H9 (cell line): Measurements from ENCODE around the gene MAP3K5. TPM values are rescaled to one million over a fixed set of nuclear protein-coding genes. Genes with fewer than 3 reads are reported as not detected.

Source experiments
- DNase-seq: peaks from one replicate; pipeline ENCODE4 v3.0.0-alpha.2; 2017
- H2AFZ ChIP-seq: one replicate; pipeline ENCODE4 v1.6.1; 2013; ENCODE audit warnings: mild to moderate bottlenecking, low read length, control low read depth, moderate library complexity
- H2AK5ac ChIP-seq: 2 replicates; pipeline ENCODE4 v1.6.1; 2013; ENCODE audit warnings: low read length, control low read depth, mixed read lengths; ENCODE audit not compliant: insufficient read length
- H2BK120ac ChIP-seq: one replicate; pipeline ENCODE4 v1.6.1; 2013; ENCODE audit warnings: low read depth, mild to moderate bottlenecking, low read length, control low read depth, inconsistent platforms; ENCODE audit not compliant: poor library complexity, severe bottlenecking
- H2BK12ac ChIP-seq: 2 replicates; pipeline ENCODE4 v1.6.1; 2013; ENCODE audit warnings: low read length, control low read depth, mixed read lengths, low read depth; ENCODE audit not compliant: insufficient read length
- H2BK15ac ChIP-seq: 2 replicates; pipeline ENCODE4 v1.6.1; 2013; ENCODE audit warnings: low read depth, low read length, control low read depth
- H2BK20ac ChIP-seq: one replicate; pipeline ENCODE4 v1.6.1; 2013; ENCODE audit warnings: low read depth, mild to moderate bottlenecking, low read length, control low read depth, inconsistent platforms; ENCODE audit not compliant: poor library complexity, severe bottlenecking
- H2BK5ac ChIP-seq: 2 replicates; pipeline ENCODE4 v1.6.1; 2013; ENCODE audit warnings: low read length, control low read depth, mixed read lengths; ENCODE audit not compliant: insufficient read length
- H3K14ac ChIP-seq: 2 replicates; pipeline ENCODE4 v1.6.1; 2013; ENCODE audit warnings: low read length, control low read depth; ENCODE audit not compliant: insufficient read depth
- H3K18ac ChIP-seq: 2 replicates; pipeline ENCODE4 v1.6.1; 2013; ENCODE audit warnings: low read depth, mild to moderate bottlenecking, mixed read lengths, low read length, control low read depth; ENCODE audit not compliant: insufficient read length
- H3K23ac ChIP-seq: 2 replicates; pipeline ENCODE4 v1.6.1; 2013; ENCODE audit warnings: low read length, control low read depth, mixed read lengths, low read depth; ENCODE audit not compliant: insufficient read length
- H3K23me2 ChIP-seq: 2 replicates; pipeline ENCODE4 v1.6.1; 2013; ENCODE audit warnings: low read depth, mild to moderate bottlenecking, mixed read lengths, low read length, control low read depth; ENCODE audit not compliant: insufficient read length, poor library complexity, severe bottlenecking
- H3K27ac ChIP-seq: 2 replicates; pipeline ENCODE4 v1.5.1; 2013; ENCODE audit warnings: low read length, control low read depth, mixed read lengths, low read depth; ENCODE audit not compliant: insufficient read length
- H3K27me3 ChIP-seq: 2 replicates; pipeline ENCODE4 v1.6.1; 2013; ENCODE audit warnings: low read length, control low read depth, inconsistent platforms; ENCODE audit not compliant: insufficient read depth
- H3K4ac ChIP-seq: 2 replicates; pipeline ENCODE4 v1.6.1; 2013; ENCODE audit warnings: low read depth, mild to moderate bottlenecking, control low read depth, inconsistent platforms, low read length, moderate library complexity
- H3K4me1 ChIP-seq: 2 replicates; pipeline ENCODE4 v1.6.1; 2013; ENCODE audit warnings: low read length, control low read depth, inconsistent platforms; ENCODE audit not compliant: insufficient read depth
- H3K4me2 ChIP-seq: 2 replicates; pipeline ENCODE4 v1.6.1; 2013; ENCODE audit warnings: low read length, control low read depth, mixed read lengths; ENCODE audit not compliant: insufficient read length, insufficient read depth
- H3K56ac ChIP-seq: 2 replicates; pipeline ENCODE4 v1.6.1; 2013; ENCODE audit warnings: low read depth, mild to moderate bottlenecking, mixed read lengths, low read length, control low read depth; ENCODE audit not compliant: insufficient read length
- H3K79me1 ChIP-seq: 2 replicates; pipeline ENCODE4 v1.6.1; 2013; ENCODE audit warnings: low read depth, mild to moderate bottlenecking, moderate library complexity, low read length, control low read depth, inconsistent platforms; ENCODE audit not compliant: insufficient read depth, poor library complexity, severe bottlenecking
- H3K79me2 ChIP-seq: 2 replicates; pipeline ENCODE4 v1.6.1; 2013; ENCODE audit warnings: low read length, control low read depth, inconsistent platforms; ENCODE audit not compliant: insufficient read depth
- H3K9ac ChIP-seq: 2 replicates; pipeline ENCODE4 v1.6.1; 2013; ENCODE audit warnings: low read length, control low read depth, mixed read lengths; ENCODE audit not compliant: insufficient read length; ENCODE audit errors: extremely low read depth
- H3K9me3 ChIP-seq: one replicate; pipeline ENCODE4 v1.6.1; 2013; ENCODE audit warnings: low read depth, low read length, inconsistent platforms; ENCODE audit not compliant: control insufficient read depth
- H3T11ph ChIP-seq: one replicate; pipeline ENCODE4 v1.6.1; 2013; ENCODE audit warnings: mild to moderate bottlenecking, low read length, control low read depth, inconsistent platforms
- H4K20me1 ChIP-seq: one replicate; pipeline ENCODE4 v1.6.1; 2013; ENCODE audit not compliant: control insufficient read depth, insufficient read length, insufficient read depth
- H4K5ac ChIP-seq: 2 replicates; pipeline ENCODE4 v1.6.1; 2013; ENCODE audit warnings: low read depth, mild to moderate bottlenecking, mixed read lengths, low read length, control low read depth; ENCODE audit not compliant: insufficient read length
- H4K8ac ChIP-seq: replicated peaks from 2 replicates; pipeline ENCODE4 v1.6.1; 2013; ENCODE audit warnings: low read length, control low read depth, mixed read lengths, low read depth; ENCODE audit not compliant: insufficient read length
- H4K91ac ChIP-seq: 2 replicates; pipeline ENCODE4 v1.6.1; 2013; ENCODE audit warnings: low read depth, mild to moderate bottlenecking, moderate library complexity, mixed read lengths, low read length, control low read depth; ENCODE audit not compliant: insufficient read length
- H3K27ac Mint-ChIP-seq, 3 experiments: 2 replicates in 2 of 3; 3 replicates in 1 of 3; pipeline ENCODE4 v1.8.0; 2020 to 2021; ENCODE audit warnings: mixed read lengths in 3 of 3, mild to moderate bottlenecking in 1 of 3, moderate library complexity in 1 of 3
- H3K27me3 Mint-ChIP-seq: 2 replicates; pipeline ENCODE4 v1.8.0; 2021; ENCODE audit warnings: low read depth, mild to moderate bottlenecking, moderate library complexity, mixed read lengths
- H3K36me3 Mint-ChIP-seq, 3 experiments: 2 replicates in 2 of 3; 3 replicates in 1 of 3; pipeline ENCODE4 v1.8.0; 2020 to 2021; ENCODE audit warnings: low read depth in 3 of 3, mixed read lengths in 3 of 3; ENCODE audit not compliant: insufficient read depth in 1 of 3
- H3K4me1 Mint-ChIP-seq, 2 experiments: 2 replicates each; pipeline ENCODE4 v1.8.0; 2020; ENCODE audit warnings: mixed read lengths in 2 of 2
- H3K4me3 Mint-ChIP-seq, 2 experiments: 2 replicates in 1 of 2; 3 replicates in 1 of 2; pipeline ENCODE4 v1.8.0; 2020 to 2021; ENCODE audit warnings: mild to moderate bottlenecking in 2 of 2, mixed read lengths in 2 of 2, moderate library complexity in 1 of 2
- H3K9me3 Mint-ChIP-seq, 2 experiments: 2 replicates in 1 of 2; 3 replicates in 1 of 2; pipeline ENCODE4 v1.8.0; 2020; ENCODE audit warnings: mild to moderate bottlenecking in 2 of 2, mixed read lengths in 2 of 2, moderate library complexity in 1 of 2
- WGBS: extraction: QIAGEN DNeasy Blood & Tissue Kit; methylation state at CpG from one replicate; pipeline ENCODE4 v1.1.7; 2013; ENCODE audit warnings: missing lambda C conversion rate, low lambda C conversion rate, mixed read lengths; ENCODE audit not compliant: insufficient read length; ENCODE audit errors: extremely low coverage; 5-methylcytosine and 5-hydroxymethylcytosine counted together
- total RNA-seq: library from RNA; stranded (reverse); gene quantifications from 2 replicates; pipeline ENCODE4 v1.2.1, GENCODE V29; 2021
- TF ChIP-seq, protein P1 (sequence below): fragments of 200-600 bp; sonication (generic); conservative IDR thresholded peaks from 3 replicates; pipeline ENCODE4 v1.8.0; 2021; ENCODE audit warnings: antibody characterized with exemption, mild to moderate bottlenecking

Gene MAP3K5
- total RNA-seq, 1 experiment from 2014 or later, result 1.6 TPM

DNA sequence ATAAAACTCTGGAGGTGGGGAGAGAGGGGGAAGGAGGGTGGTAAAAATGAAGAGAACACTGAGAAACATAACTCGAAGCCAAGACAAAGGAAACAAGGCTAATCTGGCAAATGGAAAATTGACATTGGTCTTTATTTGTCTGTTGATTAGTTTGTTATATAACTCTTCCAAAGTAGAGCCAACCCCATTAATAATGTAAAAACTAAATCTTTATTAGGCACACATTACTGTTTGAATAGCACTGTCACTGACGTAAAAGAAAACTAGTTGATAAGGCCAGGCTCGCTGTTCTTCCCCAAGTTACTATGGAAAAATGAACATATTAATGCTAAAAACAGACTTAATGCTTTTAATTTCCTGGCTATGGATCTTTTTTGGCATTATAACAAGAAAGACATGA lies 110.0 kb downstream of the MAP3K5 start:
- no peak for DNase-seq
- Histone ChIP-seq H3K79me1 (no peaks in the 10 kb centered on the region), H2BK5ac (no peak overlapping the region), H3K23me2 (no peaks in the 10 kb centered on the region), H3K9ac (no peak overlapping the region), H3K27ac (no peak overlapping the region), H3K23ac (no peak overlapping the region), H2BK120ac (no peak overlapping the region), H3K27me3 (no peaks in the 10 kb centered on the region), H2BK20ac (no peak overlapping the region), H2BK12ac (no peak overlapping the region), H4K8ac (no peak overlapping the region), H2AFZ (no peak overlapping the region), H4K91ac (no peak overlapping the region), H4K20me1 (no peaks in the 10 kb centered on the region), H4K5ac (no peak overlapping the region), H3K9me3 (no peaks in the 10 kb centered on the region), H3K4ac (no peak overlapping the region), H3K14ac (no peak overlapping the region), H3K56ac (no peak overlapping the region), H3K4me1 (no peaks in the 10 kb centered on the region), H2BK15ac (no peak overlapping the region), H2AK5ac (no peak overlapping the region), H3K79me2 (no peaks in the 10 kb centered on the region), H3K4me2 (no peak overlapping the region), H3T11ph (no peak overlapping the region), H3K18ac (no peak overlapping the region)
- Mint-ChIP-seq H3K4me1 (no peaks in the 10 kb centered on the region), H3K36me3 (peaks cover 0 to under 1% (median 0%) of the 10 kb centered on the region in 3 experiments; a peak in 3 of 7 replicates), H3K9me3 (no peaks in the 10 kb centered on the region), H3K27me3 (no peaks in the 10 kb centered on the region), H3K4me3 (no peak overlapping the region), H3K27ac (no peak overlapping the region)
- TF ChIP-seq, protein P1, sequence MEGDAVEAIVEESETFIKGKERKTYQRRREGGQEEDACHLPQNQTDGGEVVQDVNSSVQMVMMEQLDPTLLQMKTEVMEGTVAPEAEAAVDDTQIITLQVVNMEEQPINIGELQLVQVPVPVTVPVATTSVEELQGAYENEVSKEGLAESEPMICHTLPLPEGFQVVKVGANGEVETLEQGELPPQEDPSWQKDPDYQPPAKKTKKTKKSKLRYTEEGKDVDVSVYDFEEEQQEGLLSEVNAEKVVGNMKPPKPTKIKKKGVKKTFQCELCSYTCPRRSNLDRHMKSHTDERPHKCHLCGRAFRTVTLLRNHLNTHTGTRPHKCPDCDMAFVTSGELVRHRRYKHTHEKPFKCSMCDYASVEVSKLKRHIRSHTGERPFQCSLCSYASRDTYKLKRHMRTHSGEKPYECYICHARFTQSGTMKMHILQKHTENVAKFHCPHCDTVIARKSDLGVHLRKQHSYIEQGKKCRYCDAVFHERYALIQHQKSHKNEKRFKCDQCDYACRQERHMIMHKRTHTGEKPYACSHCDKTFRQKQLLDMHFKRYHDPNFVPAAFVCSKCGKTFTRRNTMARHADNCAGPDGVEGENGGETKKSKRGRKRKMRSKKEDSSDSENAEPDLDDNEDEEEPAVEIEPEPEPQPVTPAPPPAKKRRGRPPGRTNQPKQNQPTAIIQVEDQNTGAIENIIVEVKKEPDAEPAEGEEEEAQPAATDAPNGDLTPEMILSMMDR, result no peak
- WGBS, result no CpG with 5 or more reads among the region's 3 CpGs
